ENCODE measurements around the gene UVRAG.

UVRAG gene

DNA sequence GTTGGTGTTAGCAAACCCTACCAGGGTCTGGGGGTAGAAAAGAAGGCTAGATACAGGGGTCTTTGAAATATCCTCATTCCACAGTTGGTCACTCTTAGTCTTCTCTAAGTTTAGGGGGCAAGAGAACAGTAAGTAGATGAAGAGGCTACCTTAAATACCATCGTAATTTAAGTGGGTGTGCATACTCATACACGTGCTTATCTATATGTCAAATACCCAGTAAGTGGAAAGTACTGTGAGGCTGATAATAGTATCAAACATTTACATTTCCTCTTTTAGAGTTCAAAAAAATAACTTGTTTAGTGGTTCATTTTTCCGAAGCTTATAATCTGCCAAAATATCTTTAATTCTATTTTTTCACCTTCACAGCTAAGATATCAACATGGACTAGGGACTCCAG, 300.5 kb downstream of the UVRAG start:
- DNase-seq (ENCODE audit: low read depth) = no peak

DNA sequence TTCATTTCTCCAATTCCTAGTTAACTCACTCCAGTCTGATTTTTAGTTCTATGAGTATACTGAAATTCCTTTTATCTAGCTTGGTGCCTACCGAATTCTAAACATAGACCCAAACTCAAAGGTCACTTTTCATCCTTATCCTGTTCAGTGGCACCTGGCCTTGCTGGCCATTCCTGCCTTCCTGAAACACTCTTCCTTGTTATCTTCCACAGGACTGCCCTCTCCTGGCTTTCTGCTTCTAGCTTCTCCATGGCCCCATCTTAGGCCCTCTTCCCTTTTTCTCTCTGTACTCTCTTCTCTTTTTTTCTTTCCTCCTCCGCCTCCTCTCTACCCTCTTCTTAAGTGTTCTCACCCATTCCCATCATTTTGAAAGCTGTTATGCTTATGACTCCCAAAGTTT, 304.0 kb downstream of the UVRAG start:
- no peak for DNase-seq (ENCODE audit: low read depth)

DNA sequence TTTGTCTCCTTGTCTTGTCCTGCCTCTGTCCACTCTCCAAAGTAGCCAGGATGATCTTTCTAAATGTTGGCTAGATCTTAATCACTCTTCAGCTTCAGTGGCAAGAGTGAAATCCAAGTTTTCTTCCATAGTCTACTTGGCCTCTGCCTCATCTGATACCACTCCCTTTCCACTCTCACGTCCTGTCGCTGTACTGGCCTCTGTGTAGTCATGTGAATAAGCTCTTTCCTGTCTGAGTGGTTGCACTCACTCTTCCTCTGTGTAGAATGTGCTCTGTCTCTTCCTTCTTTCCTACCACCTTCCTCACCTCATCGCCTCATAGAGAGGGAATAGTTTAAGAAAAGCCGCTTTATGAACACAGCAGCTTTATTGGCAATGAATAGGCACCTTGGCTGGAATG, 304.8 kb downstream of the UVRAG start:
- DNase-seq (ENCODE audit: low read depth) = no peak

DNA sequence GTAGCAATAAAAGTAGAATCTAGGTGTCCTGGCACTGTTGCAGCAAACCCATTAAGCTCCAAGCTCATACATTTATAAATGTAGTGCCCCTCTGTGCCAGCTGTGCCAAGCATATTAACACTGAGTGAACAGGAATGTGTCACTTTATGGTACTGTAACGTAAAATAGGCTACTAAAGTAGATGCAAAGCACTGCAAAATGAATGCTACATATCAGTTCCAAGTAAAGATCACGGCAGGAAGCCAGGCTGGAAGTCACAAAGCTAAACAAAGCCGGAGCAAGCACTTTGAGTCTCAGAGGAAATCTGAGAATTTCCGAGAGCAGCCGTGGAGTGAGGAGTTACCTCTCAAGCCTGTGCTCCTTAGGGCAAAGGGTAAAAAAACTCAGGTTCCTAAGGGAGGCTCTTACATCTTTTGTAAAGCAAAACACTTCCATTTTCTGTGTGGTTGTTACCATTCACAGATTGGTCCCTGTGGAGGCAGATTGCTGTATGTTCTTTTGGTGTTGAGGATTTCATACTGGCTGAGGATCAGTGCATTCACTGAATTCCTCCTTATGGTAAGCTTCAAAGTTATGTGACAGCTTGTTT, 305.6 kb downstream of the UVRAG start:
- no peak for DNase-seq (ENCODE audit: low read depth)

DNA sequence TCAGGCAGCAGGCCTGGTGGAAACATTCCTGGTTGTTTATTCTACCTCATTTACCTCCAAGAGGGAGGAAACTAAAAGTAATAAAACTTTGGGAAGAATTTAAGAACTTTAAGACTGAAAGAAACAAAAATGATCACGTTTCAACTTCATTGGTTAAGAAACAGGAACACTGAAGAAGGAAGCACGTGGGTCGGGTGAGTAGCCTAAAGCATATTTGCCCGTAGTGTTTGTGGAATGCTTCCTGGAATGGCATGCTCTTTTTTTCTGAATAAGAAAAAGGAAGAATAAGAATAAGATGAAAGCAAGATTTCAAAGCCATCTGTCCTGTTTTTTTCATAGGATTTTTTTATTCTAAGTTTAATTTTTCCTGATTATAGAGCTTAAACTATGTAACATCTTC, 308.2 kb downstream of the UVRAG start:
- DNase-seq (ENCODE audit: low read depth) = no peak

DNA sequence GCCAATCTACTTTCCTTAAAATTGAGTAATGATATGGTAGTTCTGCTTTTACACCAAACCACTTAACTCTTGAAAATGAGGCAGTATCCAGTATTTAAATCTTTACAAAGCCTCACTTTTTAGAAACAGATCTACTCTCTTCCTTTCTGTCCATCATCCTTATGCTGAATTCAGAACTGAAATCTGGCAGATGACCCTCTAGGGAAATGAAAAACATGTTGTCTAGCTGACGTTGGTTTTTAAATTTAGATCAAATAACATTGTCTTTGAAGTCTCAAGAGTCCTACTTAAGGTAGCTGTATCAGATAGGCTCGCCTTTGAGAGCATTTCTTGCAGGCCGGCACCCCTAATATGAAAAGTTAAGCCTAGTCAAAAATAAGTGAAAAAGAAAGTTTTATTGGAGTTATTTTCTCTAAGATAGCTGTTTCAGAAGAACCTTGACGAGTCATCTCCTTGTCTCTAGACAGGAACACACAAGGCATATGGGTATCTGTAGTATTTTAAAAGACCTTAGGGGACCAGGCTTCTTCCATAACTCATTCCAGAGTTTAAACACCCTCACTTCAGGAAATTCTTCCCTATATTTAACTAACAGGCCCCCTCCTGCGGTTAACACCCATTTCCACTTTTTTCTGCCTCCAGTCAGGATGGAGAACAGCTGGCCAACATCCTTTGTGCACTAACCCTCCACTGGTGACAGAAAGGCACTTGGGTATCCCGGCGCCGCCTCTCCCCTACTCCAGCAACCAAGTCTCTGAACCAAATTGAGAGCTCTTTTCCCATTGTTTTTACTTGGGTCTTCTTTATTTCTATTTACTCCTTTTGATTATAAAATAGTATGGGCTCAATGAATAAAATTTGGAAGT, 310.1 kb downstream of the UVRAG start:
- DNase-seq (ENCODE audit: low read depth) = no peak

DNA sequence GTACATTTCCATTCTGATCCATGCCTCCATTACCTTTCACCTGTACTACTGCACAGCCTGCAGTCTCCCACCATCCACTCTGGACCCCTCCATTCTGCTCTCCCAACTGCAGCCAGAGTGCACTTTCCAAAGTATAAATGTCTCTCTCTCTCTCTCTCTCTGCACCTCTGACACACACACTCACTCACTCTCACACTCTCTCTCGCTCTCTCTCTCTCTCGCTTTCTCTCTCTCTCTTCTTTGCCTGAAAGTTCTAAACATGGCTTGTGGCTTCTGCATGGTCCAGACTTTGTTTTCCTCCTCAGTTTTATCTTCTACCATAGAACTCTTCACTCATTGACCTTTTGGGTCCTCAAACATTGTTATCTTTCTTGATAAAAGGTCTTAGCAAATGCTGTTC, 314.7 kb downstream of the UVRAG start:
- DNase-seq (ENCODE audit: low read depth) = no peak

DNA sequence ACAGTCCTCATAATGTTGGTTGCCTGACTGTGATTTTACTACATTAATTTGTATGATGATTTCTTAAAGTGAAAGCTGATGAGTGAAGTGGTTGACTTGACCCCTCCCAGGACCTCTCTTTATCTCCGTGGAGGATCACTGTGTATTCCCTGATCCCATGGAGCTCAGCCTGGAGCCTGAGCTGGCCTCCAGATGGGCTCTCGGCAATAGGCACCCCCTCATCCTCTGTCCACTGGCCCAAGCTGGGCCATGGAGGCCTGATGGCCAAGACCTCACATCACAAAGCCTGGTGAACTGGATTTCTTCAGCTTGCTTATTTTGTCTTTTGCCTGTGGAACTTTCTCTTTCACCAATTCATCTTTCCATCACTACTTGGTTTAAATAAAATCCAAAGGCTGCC, 316.1 kb downstream of the UVRAG start:
- no peak for DNase-seq (ENCODE audit: low read depth)

DNA sequence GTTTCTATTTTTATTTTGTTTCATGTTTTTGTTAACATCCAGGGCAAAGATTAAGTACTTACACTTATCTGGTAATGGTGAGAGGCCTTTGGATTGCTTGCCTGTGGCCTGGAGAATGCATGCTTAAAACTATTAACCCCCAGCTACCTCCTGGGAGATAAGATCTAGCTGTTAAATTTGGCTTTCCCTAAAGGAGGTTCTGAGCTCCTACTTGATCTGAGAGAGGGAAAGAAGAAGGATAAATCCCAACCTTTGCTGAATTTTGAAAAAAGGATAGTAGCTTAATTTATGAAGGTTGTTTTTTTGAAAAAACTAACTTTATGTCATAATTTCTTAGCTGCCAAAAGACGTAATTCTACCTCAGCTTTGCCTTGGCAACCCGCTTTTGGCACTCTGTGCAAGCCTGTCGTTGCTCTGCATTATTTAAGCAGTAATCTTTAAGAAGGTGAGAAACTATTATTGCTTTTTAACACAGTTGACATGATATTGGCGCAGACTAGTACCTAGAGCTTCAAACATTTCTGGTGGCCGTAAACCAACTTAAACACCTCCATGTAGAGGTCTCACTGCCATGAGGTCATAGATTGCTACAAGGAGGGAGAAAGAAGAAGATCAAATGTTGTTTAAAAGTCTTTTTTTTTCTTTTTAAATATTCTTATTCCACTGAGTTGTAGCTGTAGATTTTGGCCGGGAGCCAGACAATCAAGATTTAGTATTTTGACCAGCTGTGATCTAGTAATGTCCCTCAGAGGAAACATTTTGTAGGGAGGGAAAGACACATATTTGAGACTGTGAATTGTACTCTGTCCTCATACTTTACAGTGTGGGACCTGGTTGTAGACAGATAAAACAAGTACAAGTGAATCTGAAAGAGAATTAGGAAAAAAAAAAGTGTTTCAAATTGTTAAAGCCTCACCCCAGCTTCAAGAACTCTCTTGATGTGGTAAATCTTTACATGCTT, 316.9 kb downstream of the UVRAG start:
- no peak for DNase-seq (ENCODE audit: low read depth)

DNA sequence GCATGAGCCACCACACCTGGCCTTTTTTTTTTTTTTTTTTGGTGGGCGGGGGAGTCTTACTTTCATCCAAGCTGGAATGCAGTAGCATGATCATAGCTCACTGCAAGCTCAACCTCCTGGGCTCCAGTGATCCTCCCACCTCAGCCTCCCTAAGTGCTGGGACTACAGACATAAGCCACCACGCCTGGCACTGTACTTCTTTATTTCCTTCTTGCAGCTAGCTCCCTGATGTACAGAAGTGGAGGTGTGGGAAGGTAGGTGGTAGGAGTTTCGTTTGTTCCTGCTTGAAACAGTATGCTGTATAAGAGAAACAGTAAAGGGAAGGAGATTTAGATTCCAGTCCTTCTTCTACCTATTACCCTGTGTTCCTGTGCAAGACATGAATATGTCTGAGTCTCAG, 319.2 kb downstream of the UVRAG start:
- DNase-seq (ENCODE audit: low read depth) = no peak

DNA sequence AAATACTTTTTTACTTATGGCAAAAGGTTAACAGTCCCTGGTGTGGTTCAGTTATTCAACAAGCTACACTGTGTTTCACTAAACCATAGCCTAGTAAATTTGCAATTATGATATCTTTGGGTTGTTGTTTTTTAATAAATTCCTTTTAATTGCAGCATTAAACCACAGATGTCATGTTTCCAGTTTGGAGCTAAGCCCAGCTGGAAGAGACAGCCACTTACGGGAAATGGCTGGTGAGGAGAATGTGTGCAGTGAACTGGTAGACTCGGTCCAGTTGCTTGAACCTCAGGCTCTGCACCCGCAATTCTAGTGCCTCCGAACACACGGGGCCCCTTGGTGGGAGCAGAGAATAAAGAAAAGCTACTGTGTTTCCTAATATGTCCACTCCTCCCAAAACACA, 320.5 kb downstream of the UVRAG start:
- no peak for DNase-seq (ENCODE audit: low read depth)

DNA sequence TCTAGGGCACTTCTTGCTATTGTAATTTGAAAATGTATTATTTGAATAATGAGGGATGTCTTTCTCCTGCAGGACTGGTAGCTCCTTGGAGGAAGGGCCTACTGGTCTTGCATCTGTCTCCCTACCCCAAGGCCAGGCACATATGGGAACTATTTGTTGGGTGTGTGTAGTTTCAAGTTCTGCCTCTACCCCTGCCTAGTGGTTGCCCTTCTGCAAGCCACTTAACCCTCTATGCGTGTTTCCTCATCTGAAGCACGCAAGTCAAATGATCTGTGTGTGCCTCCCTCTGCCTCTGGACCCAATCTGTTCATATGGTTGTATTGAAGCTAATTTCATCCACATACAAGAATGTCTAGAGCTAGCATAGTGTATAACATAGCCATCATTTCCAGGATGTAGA, 324.3 kb downstream of the UVRAG start:
- no peak for DNase-seq (ENCODE audit: low read depth)

DNA sequence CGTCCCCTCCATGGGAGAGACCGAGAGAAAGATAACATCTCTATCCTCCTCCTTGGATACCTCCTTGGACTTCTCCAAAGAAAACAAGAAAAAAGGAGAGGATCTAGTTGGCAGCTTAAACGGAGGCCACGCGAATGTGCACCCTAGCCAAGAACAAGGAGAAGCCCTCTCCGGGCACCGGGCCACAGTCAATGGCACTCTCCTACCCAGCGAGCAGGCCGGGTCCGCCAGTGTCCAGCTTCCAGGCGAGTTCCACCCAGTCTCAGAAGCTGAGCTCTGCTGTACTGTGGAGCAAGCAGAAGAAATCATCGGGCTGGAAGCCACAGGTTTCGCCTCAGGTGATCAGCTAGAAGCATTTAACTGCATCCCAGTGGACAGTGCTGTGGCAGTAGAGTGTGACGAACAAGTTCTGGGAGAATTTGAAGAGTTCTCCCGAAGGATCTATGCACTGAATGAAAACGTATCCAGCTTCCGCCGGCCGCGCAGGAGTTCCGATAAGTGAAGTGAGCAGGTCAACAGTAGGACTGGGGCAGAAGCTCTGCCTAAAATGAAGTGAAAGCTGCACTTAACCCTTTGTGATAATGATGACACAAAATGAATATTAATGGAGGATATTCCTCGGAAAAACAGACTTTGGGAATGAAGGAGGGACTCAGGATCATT, 326.0 kb downstream of the UVRAG start:
- no peak for DNase-seq (ENCODE audit: low read depth)

DNA sequence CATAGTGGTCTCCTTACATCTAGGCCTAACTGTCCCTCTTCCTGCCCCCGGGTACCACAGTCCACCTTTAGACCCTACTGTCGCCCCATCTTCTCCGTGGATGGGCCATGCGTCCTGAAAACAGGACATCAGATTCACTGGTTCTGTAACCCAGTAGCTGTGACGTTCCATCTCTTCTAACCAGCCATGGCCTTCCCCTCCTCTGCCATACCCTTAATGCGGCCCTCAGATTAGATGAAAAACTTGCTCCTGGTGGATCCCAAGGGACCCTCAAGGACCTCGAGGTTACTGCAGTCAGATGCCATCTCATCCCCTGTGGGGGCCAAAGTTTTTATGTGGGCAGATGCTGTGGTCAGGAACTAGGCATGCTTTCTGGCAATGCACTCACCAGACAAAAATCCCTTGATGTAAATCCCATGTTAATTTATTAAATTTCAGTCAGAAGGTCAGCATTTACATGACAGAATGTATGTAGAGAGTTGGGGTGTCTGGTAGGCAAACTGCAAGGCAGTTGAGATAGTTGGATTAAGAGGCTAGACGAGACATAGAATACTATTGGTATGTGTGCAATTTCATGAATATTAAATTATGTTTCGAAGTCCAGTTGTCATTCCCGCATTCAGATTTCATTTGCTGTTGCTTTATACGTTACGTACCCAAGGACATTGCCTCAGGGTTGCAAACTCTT, 327.0 kb downstream of the UVRAG start:
- DNase-seq (ENCODE audit: low read depth) = no peak

DNA sequence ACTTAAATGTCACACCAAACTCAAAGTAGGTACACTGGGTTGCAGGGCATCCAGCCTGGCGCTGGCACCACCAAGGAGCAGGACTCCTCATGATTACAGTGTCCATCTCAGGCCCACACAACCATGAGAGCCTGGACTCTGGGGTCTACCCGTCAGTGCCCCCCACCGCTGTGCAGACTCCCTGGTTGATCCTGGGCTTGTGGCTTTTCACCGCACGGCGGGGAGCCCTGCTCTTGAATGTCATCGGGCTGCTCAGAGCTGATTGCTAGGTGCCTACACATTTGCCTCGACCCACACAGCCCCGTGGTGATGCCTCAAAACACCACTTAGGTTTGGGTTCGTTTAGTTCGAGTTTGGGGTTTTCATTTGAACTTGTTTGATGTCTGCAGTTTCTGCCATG, 328.3 kb downstream of the UVRAG start:
- DNase-seq (ENCODE audit: low read depth) = no peak

DNA sequence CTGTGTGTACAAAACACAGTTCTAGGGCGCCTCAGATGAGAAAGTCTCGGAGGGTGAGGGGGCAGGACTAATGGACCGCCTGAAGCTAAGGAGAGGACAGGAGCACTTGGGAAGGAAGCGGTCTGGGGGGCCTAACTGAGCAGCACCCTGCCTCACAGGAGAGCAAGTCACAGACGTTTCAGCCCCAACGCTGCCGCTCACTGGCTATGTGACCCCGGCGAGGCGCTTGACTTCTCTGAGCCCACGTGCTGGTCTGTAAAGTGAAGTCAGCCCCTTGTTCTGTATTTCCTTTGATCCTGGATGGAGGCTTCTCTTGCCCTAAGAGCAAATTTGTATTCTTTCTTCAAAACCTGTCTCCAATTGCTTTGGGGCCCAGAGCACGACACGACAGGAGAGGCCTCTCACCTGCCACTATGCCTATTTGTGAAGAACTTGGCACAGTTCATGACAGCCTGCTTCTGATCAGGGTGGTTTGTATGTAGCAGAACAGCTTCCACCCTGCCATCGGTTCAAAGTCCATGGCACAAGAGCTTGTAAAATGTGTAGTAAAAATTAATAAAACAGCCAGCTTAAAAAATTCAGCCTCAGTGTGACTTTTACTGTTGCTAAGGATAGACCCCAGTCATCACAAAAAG, 332.2 kb downstream of the UVRAG start:
- no peak for DNase-seq (ENCODE audit: low read depth)

DNA sequence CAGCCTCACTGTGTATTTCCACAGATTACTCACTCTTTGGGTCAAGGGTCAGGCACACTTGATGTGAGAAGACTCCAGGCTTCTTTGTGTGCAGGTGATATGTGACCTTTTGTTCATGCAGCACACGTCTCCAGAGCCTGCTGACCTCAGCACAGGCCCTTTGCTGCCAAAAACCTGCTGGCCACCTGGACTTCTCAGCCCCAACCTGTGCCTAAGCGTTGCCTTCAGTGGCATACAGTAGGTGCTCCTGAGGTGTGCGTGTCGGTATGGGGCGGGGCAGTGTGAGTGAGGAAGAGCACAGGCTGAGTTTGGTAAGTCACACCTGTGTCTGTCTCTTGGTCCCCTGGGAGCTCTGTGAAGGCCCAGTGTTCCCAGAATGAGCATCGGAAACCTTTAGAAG, 333.2 kb downstream of the UVRAG start:
- DNase-seq (ENCODE audit: low read depth) = no peak

DNA sequence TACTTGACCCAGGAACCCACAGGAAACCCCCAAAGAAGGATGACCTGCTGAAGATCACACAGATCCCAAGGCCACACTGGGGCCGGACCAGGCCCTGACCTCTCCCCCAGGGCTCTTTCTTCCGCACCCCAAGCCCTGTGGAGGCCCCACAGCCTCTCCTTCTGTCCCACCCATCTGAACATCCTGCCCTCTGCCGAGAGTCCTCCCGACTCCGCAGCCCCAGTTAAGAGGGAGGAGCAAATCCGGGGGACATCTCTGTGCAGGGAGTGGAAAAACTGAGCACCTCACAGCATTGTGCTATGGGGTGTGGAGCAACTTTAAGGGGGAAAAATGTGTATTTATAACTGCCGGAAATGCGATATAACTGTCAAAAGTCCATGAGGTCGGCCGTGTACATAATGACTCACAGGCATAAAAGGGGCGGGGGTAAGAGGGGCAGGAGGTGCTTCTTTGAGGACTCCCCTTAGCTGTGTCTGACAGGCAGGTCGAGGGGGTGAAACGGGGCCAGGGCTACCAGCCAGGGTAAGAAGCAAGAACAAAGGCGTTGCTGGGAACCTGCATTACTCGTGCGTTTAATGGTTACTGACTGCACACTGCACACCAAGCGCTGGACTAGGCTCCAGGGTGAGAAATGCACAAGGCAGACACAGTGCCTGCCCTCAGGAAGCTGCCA, 334.1 kb downstream of the UVRAG start:
- DNase-seq (ENCODE audit: low read depth) = no peak

DNA sequence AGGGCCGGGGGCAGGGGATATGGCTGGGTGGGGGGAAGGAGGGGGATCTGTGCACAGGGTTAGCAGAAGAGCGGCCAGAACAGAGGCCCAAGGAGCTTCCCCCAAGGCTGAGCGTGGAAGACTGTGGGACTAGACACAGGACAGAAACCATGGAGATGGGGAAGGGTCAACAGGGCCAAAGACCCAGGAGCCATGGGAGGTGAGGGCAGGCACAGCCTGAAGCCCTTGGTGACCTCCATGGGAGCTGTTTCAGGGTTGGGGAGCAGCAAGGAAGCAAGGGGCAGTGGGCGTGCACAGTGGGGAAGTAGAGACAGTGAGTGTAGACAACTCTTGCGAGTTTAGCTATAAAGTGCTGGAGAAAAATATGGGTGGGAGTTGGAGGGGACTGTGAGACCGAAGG, 334.7 kb downstream of the UVRAG start:
- no peak for DNase-seq (ENCODE audit: low read depth)

DNA sequence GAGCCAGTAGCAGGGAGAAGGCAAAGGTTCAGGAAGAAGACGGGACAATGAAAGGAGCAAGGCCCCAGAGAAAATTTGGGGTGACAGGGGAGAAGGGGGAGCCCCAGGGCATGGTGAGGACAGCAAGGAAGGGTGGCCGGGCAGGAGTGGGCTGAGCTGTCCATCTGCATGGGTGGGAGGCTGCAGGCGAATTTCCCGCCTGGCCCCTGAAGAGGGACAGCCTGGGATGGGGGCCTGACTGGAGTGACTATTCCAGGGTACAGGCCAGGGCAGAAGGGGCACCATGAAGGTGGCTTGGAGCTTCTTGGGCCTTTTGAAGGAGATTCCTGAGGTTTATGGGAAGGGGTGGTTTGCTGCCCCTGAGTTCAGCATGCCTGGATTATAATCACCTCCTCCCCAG, 335.1 kb downstream of the UVRAG start:
- DNase-seq (ENCODE audit: low read depth) = no peak
